Measurements from ENCODE around the gene OSR1. TPM values are rescaled to one million over a fixed set of nuclear protein-coding genes. Genes with fewer than 3 reads are reported as not detected.
"Not testable (repeated sequence)": the region's sequence is repeated elsewhere in the genome, so short reads cannot be mapped to it uniquely, and the experiment has no call there.

OSR1 gene
- 0.03 TPM for polyA plus RNA-seq (2013, experiment 1 of 2)
- 0.04 TPM for polyA plus RNA-seq (2013, experiment 2 of 2)

DNA sequence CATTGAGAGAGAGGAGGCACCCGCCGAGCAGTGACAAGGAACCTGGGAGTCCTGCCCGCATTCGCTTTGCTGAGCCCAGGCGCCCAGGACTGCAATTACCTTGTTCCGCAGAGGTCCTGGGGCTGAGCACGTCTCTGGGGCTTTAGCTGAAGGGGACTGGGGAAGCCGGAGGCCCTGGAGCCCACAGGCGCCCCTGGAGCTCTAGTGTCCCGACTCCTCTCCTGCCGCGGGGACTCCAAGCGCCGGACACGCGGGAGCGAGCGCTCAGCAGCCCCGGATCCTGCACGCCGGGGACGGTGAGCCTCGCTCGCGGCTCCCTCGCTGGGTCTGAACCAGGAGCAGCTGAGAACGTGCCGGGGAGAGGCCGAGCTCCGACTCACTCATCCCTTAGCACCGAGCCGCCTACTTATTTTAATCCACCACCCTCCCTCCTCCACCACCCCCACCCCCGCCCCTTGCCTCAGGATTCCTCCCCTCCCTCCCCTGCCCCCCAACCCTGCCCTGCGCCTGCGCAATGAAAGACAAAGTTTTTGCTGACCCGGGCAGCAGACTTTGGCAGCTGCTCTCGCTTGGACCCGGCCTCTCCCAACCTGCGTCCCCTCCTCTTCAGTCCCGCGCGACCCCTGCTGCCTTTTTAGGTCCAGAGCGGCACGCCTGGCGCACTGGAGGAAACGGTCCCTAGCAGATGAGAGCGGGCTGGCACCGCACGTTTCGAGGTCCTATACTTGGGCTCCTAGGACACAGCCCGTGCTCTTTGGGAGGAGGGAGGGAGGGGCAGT is at the start of gene OSR1:
Gene OSR1, minus strand, starts transcription at position 382 of the 779 bp plus-strand sequence. CDS start 4,818 bp downstream, outside the sequence.
- peaks cover 57 to 98% (median 95%) of the 10 kb centered on the region in 3 experiments for H3K27me3 ChIP-seq (ENCODE audit: control insufficient read depth in 3 of 3, insufficient read depth in 3 of 3, low read depth in 1 of 3, low read length in 3 of 3)
- H3K27ac ChIP-seq (replicated peaks; ENCODE audit: low read length): no peak within 1 kb of the TSS

DNA sequence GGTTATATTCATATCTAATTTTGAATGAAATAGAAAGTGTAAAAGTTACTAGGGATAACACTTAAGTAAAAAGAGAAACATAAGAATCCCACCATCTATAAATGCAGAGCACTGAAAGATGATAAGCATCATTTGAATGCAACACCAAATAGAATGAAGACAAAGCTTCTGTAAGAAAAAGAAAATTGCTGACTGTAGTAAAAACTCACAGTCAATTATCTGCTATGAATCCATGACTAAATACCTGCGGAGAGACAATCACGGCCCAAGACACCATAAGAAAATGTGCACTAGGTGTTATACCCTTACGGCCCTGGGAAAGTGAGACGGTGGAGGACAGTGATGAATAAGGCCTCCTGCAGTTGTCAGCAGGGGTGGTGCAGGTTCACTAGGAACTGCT is 45.4 kb upstream of the OSR1 start:
- no CpG with 5 or more reads among the region's 4 CpGs for WGBS, 2 donors (ENCODE audit: extremely low coverage in 2 of 2, insufficient read length in 2 of 2, insufficient replicate concordance in 1 of 2)
- no peak overlapping the region for H3K14ac ChIP-seq (ENCODE audit: low read length)
- H2BK5ac ChIP-seq (ENCODE audit: low read length): no peak overlapping the region

More for the DNA sequence above, at the start of gene OSR1:
- peaks cover 3 to 18% of the 10 kb centered on the region in 2 donors for H3K9me3 ChIP-seq (replicated peaks in 1 of 2; ENCODE audit: control insufficient read depth in 2 of 2, insufficient read depth in 1 of 2, low read depth in 1 of 2, low read length in 2 of 2)
- H4K8ac ChIP-seq (ENCODE audit: low read depth, low read length): no peak within 1 kb of the TSS
- no peaks in the 10 kb centered on the region for H3K79me1 ChIP-seq (ENCODE audit: low read depth, low read length)
- H3K9ac ChIP-seq (ENCODE audit: low read depth, low read length, poor library complexity): peak within 1 kb of the TSS; percentile 91
- H3K23ac ChIP-seq (ENCODE audit: low read depth, low read length, poor library complexity): no peak within 1 kb of the TSS
- peak within 1 kb of the TSS; percentile 12 for H2AK5ac ChIP-seq (ENCODE audit: low read depth, low read length)
- no peak within 1 kb of the TSS for H2BK12ac ChIP-seq (ENCODE audit: low read length)
- peaks cover 7 to 16% of the 10 kb centered on the region in 2 donors for H3K4me1 ChIP-seq (ENCODE audit: control insufficient read depth in 2 of 2, insufficient read depth in 1 of 2, low read depth in 1 of 2, low read length in 2 of 2)
- H3K4ac ChIP-seq (ENCODE audit: low read length): no peak within 1 kb of the TSS
- no CpG with 5 or more reads among the region's 51 CpGs for WGBS, 2 donors (ENCODE audit: extremely low coverage in 2 of 2, insufficient read length in 2 of 2, insufficient replicate concordance in 1 of 2)
- H2BK5ac ChIP-seq (ENCODE audit: low read length): no peak within 1 kb of the TSS
- DNase-seq (ENCODE audit: low spot score): peak; percentile 84
- H2AFZ ChIP-seq (ENCODE audit: low read length): peak within 1 kb of the TSS; percentile 95
- H3K14ac ChIP-seq (ENCODE audit: low read length): peak within 1 kb of the TSS; percentile 17
- no peak within 1 kb of the TSS for H2BK120ac ChIP-seq (ENCODE audit: low read depth, low read length)
- peak within 1 kb of the TSS; percentile 46 to 74 for H3K4me3 ChIP-seq (ENCODE audit: low read length in 2 of 2)
- H2BK15ac ChIP-seq (ENCODE audit: low read length): peak within 1 kb of the TSS; percentile 27
- peak within 1 kb of the TSS; percentile 84 for H3K4me2 ChIP-seq (ENCODE audit: insufficient read depth, low read length, poor library complexity, severe bottlenecking)
- peak within 1 kb of the TSS; percentile 88 for H3K18ac ChIP-seq (ENCODE audit: low read length)
- H3K36me3 ChIP-seq (replicated peaks in 1 of 2; ENCODE audit: control insufficient read depth in 2 of 2, insufficient read depth in 2 of 2, low read length in 2 of 2): no peaks in the 10 kb centered on the region
- peak within 1 kb of the TSS; percentile 5 for H4K91ac ChIP-seq (ENCODE audit: low read depth, low read length, poor library complexity)

DNA sequence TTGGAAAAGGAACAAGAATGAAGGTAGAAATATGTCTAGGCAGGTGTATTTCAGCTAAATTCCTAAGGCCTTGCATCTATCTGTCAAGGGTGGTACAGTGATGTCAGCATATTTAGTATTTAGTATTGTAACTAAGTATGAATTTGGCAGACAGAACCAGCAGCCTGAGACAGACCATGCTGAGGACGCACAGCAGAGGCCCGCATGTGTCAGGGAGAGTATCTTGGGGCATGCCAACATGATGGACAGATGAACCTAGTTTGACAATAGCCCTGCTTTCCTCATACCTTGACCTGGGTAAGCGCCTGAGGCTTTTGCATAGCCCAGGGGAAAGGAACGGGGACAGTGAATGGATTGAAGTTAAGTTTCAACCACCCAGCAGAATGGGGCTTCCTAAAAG is 33.8 kb upstream of the OSR1 start:
- Histone ChIP-seq H3K23ac (ENCODE audit: low read depth, low read length, poor library complexity) (no peak overlapping the region), H2AK5ac (ENCODE audit: low read depth, low read length) (no peak overlapping the region), H2BK12ac (ENCODE audit: low read length) (no peak overlapping the region), H3K4me2 (ENCODE audit: insufficient read depth, low read length, poor library complexity, severe bottlenecking) (no peak overlapping the region), H3K9ac (ENCODE audit: low read depth, low read length, poor library complexity) (no peak overlapping the region), H3K4me1 (ENCODE audit: control insufficient read depth in 2 of 2, insufficient read depth in 1 of 2, low read depth in 1 of 2, low read length in 2 of 2) (no peaks in the 10 kb centered on the region), H2AFZ (ENCODE audit: low read length) (no peak overlapping the region), H3K4ac (ENCODE audit: low read length) (no peak overlapping the region), H3K9me3 (replicated peaks in 1 of 2; ENCODE audit: control insufficient read depth in 2 of 2, insufficient read depth in 1 of 2, low read depth in 1 of 2, low read length in 2 of 2) (no peaks in the 10 kb centered on the region), H3K4me3 (ENCODE audit: low read length in 2 of 2) (no peak overlapping the region), H2BK15ac (ENCODE audit: low read length) (no peak overlapping the region), H3K14ac (ENCODE audit: low read length) (no peak overlapping the region), H3K27ac (replicated peaks; ENCODE audit: low read length) (no peak overlapping the region), H3K79me1 (ENCODE audit: low read depth, low read length) (no peaks in the 10 kb centered on the region), H3K27me3 (ENCODE audit: control insufficient read depth in 3 of 3, insufficient read depth in 3 of 3, low read depth in 1 of 3, low read length in 3 of 3) (no peaks in the 10 kb centered on the region), H2BK5ac (ENCODE audit: low read length) (no peak overlapping the region), H4K8ac (ENCODE audit: low read depth, low read length) (no peak overlapping the region), H3K18ac (ENCODE audit: low read length) (no peak overlapping the region), H4K91ac (ENCODE audit: low read depth, low read length, poor library complexity) (no peak overlapping the region), H3K36me3 (replicated peaks in 1 of 2; ENCODE audit: control insufficient read depth in 2 of 2, insufficient read depth in 2 of 2, low read length in 2 of 2) (no peaks in the 10 kb centered on the region), H2BK120ac (ENCODE audit: low read depth, low read length) (no peak overlapping the region)
- DNase-seq (ENCODE audit: low spot score): no peak
- WGBS, 2 donors (ENCODE audit: extremely low coverage in 2 of 2, insufficient read length in 2 of 2, insufficient replicate concordance in 1 of 2): no CpG with 5 or more reads among the region's 4 CpGs

More for the DNA sequence above, 45.4 kb upstream of the OSR1 start:
- Histone ChIP-seq H2BK15ac (ENCODE audit: low read length) (no peak overlapping the region), H3K4me2 (ENCODE audit: insufficient read depth, low read length, poor library complexity, severe bottlenecking) (no peak overlapping the region), H2BK120ac (ENCODE audit: low read depth, low read length) (no peak overlapping the region), H4K8ac (ENCODE audit: low read depth, low read length) (no peak overlapping the region), H3K27me3 (ENCODE audit: control insufficient read depth in 3 of 3, insufficient read depth in 3 of 3, low read depth in 1 of 3, low read length in 3 of 3) (no peaks in the 10 kb centered on the region), H3K18ac (ENCODE audit: low read length) (no peak overlapping the region), H2BK12ac (ENCODE audit: low read length) (no peak overlapping the region), H3K4me1 (ENCODE audit: control insufficient read depth in 2 of 2, insufficient read depth in 1 of 2, low read depth in 1 of 2, low read length in 2 of 2) (no peaks in the 10 kb centered on the region), H3K27ac (replicated peaks; ENCODE audit: low read length) (no peak overlapping the region), H3K79me1 (ENCODE audit: low read depth, low read length) (no peaks in the 10 kb centered on the region), H2AFZ (ENCODE audit: low read length) (no peak overlapping the region), H3K4me3 (ENCODE audit: low read length in 2 of 2) (no peak overlapping the region), H3K9me3 (replicated peaks in 1 of 2; ENCODE audit: control insufficient read depth in 2 of 2, insufficient read depth in 1 of 2, low read depth in 1 of 2, low read length in 2 of 2) (no peaks in the 10 kb centered on the region), H4K91ac (ENCODE audit: low read depth, low read length, poor library complexity) (no peak overlapping the region), H3K36me3 (replicated peaks in 1 of 2; ENCODE audit: control insufficient read depth in 2 of 2, insufficient read depth in 2 of 2, low read length in 2 of 2) (no peaks in the 10 kb centered on the region), H2AK5ac (ENCODE audit: low read depth, low read length) (no peak overlapping the region), H3K9ac (ENCODE audit: low read depth, low read length, poor library complexity) (no peak overlapping the region), H3K23ac (ENCODE audit: low read depth, low read length, poor library complexity) (no peak overlapping the region), H3K4ac (ENCODE audit: low read length) (no peak overlapping the region)
- no peak for DNase-seq (ENCODE audit: low spot score)

DNA sequence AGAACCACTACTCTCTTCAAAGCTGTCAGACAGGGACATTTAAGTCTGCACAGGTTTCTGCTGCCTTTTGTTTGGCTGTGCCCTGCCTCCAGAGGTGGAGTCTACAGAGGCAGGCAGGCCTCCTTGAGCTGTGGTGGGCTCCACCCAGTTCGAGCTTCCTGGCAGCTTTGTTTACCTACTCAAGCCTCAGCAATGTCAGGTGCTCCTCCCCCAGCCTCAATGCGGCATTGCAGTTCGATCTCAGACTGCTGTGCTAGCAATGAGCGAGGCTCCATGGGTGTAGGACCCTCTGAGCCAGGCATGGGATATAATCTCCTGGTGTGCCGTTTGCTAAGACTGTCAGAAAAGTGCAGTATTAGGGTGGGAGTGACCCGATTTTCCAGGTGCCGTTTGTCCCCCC is 31.0 kb upstream of the OSR1 start:
- not testable (repeated sequence) for H2AFZ ChIP-seq (ENCODE audit: low read length); H3K27ac ChIP-seq (replicated peaks; ENCODE audit: low read length); H3K14ac ChIP-seq (ENCODE audit: low read length); H3K27me3 ChIP-seq (ENCODE audit: control insufficient read depth in 3 of 3, insufficient read depth in 3 of 3, low read depth in 1 of 3, low read length in 3 of 3); H3K36me3 ChIP-seq (replicated peaks in 1 of 2; ENCODE audit: control insufficient read depth in 2 of 2, insufficient read depth in 2 of 2, low read length in 2 of 2); H3K4me2 ChIP-seq (ENCODE audit: insufficient read depth, low read length, poor library complexity, severe bottlenecking); DNase-seq (ENCODE audit: low spot score); H3K9me3 ChIP-seq (replicated peaks in 1 of 2; ENCODE audit: control insufficient read depth in 2 of 2, insufficient read depth in 1 of 2, low read depth in 1 of 2, low read length in 2 of 2); H3K4me1 ChIP-seq (ENCODE audit: control insufficient read depth in 2 of 2, insufficient read depth in 1 of 2, low read depth in 1 of 2, low read length in 2 of 2); H3K18ac ChIP-seq (ENCODE audit: low read length); H2BK120ac ChIP-seq (ENCODE audit: low read depth, low read length); H4K8ac ChIP-seq (ENCODE audit: low read depth, low read length); H2BK5ac ChIP-seq (ENCODE audit: low read length); H3K4me3 ChIP-seq (ENCODE audit: low read length in 2 of 2); H3K23ac ChIP-seq (ENCODE audit: low read depth, low read length, poor library complexity); H4K91ac ChIP-seq (ENCODE audit: low read depth, low read length, poor library complexity); H3K9ac ChIP-seq (ENCODE audit: low read depth, low read length, poor library complexity); H2BK12ac ChIP-seq (ENCODE audit: low read length); H3K79me1 ChIP-seq (ENCODE audit: low read depth, low read length); H2AK5ac ChIP-seq (ENCODE audit: low read depth, low read length); H3K4ac ChIP-seq (ENCODE audit: low read length); H2BK15ac ChIP-seq (ENCODE audit: low read length)
- WGBS, 2 donors (ENCODE audit: extremely low coverage in 2 of 2, insufficient read length in 2 of 2, insufficient replicate concordance in 1 of 2): no CpG with 5 or more reads among the region's 7 CpGs

All from neuronal stem cell (in vitro differentiated cells).